HG02678 (cell line): Measurements from ENCODE around the gene NEGR1.

Experiments used
- ATAC-seq: cut with Tn5 transposase; IDR thresholded peaks from one replicate; pipeline ENCODE4 v1.9.1; 2021; ENCODE audit warnings: mild to moderate bottlenecking, moderate library complexity; ENCODE audit not compliant: unreplicated experiment

NEGR1 gene

GRCh38 chr1:72235062-72235461 lies 47.3 kb downstream of the NEGR1 start:
- ATAC-seq = no peak

- ATAC-seq = no peak
Measured at GRCh38 chr1:72230746-72231145, 51.6 kb downstream of the NEGR1 start.

- no peak for ATAC-seq
Measured at GRCh38 chr1:72229893-72230292, 52.4 kb downstream of the NEGR1 start.

DNA sequence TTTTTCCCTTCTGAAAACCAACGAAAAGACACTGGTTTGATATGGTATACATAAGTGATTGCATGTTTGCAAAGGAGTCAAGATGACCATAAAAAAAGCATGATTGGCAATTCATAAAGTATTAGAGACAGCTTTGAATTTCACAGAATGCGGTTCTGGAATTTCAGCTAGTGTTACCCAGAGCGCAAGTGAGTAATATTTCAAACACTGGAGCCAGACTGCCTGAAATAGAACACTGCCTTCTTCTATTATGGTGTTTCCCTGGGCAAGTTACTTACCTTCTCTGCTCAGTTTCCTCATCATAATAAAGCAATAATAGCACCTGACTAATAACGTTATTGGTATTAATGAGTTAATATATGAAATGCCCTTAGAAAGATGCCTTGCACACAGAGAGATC lies 54.7 kb downstream of the NEGR1 start:
- no peak for ATAC-seq

- no peak for ATAC-seq
Measured at GRCh38 chr1:72224506-72224905, 57.8 kb downstream of the NEGR1 start.

DNA sequence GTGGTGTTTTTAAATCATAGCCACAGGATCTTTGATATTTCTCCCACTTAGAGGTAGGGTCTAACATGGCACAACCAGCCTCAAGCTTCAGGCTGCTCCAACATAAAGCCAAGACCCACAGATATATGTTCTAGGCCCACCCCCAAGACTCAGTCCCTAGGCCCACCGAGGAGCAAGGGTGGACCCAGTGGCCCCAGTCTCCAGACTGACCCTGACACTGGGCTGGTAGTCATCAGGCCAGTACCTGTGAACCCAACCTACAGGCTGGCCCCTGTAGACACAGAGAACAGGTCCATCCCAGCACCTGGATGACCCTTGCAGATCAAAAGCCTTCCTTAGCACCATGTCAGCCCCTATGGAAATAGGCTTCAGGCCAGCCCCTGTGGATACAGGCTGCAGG lies 60.5 kb downstream of the NEGR1 start:
- ATAC-seq = no peak

DNA sequence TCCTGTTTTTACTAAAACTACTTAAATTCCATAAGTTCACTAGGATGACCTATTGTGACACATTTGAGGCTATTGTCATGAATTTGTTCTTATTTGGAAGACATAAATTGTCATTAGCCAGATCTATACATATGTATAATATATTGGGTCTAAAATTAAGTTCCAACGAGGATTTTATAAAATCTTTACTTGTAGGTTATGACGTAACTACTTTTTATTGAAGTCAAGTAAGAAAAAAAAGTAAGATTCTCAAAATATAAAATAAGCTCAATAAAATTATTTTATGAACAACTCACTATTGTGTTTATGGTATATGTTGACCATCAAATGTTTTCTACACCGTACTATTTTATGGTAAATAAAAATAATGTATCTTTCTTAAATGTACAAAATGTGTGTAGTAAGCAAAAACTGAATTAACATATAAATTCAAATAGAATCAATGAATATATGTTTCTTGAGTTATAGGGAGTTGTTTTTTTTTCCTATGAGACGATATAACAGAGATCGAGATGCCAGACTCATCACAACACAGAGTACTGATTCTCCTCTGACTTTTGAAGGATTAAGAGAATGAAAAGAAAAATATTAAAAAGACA lies 64.1 kb downstream of the NEGR1 start:
- ATAC-seq = no peak

GRCh38 chr1:72207059-72207458 lies 75.3 kb downstream of the NEGR1 start:
- ATAC-seq = no peak

- ATAC-seq = no peak
Measured at GRCh38 chr1:72202761-72203160, 79.6 kb downstream of the NEGR1 start.

DNA sequence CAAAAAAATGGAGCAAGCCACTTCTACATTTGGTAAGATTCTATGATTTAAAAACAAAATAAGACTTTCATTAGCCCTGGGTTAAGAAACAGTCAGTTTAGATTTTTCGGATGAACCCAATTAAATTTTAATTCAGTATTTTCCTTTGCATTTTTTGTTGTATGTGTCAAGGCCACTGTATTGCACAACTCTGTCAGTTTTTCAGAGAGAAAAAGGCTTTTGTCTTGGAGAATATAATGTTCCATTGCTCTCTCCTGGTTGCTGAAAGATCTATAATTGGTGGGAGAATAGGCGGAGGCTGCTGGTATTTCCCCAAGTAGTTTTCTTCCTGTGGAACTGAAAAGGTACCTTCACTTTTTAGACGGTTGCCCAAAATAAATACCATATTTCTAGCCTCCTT lies 84.6 kb downstream of the NEGR1 start:
- no peak for ATAC-seq

DNA sequence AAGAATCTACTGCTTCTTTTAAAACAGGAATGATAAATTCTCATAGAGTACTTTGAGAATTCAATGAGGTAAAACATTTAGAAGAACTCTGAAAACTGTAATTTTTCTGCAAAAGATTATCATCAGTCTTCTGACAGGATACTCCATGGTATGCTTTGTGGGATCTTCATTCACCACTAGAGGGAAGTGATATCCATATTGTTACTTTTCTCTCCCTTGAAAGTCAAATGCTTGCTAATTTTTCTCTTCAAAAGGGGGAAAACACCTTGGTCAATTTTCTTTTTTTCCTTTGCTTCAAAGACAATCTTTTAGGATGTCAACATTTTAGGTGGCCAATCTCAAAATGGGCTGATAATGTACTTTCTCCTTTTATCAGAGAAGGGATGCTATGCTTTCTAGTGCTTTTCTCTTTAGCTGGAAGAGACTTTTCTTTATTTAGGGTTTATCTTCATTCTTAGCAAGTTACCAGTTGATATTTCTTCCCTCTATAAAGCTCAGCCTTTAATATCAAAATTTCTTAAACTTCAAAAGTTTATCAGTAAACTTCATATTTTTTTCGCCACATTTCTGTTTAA lies 95.5 kb downstream of the NEGR1 start:
- no peak for ATAC-seq

DNA sequence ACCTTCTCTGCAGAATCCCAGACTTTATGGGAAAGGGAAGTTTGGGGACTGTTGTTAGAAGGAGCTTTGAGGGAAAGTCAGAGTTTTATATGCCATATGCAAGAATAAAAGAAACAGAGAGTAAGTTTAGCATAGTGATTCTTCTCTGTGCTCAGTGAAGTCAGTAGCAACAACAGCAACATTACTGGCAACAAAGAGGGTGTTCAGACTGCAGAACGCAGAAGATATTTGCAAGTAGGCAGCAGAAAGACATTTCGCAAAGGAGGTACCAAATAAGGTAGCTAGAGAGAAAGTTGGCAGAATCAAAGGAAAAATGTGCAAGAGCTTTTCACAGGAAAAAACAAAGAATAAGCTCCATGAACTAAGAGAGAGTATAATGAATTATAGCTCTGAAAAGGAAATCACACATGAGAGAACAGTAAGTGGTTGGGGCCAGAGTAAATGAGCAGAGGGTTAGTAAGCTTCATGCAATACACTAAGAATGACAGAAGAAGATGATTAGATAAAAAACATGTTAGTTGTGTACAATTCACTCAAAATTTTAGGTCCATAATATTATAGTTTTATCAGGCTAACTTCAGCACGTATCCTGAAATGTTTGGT lies 98.1 kb downstream of the NEGR1 start:
- ATAC-seq = no peak

- no peak for ATAC-seq
Measured at GRCh38 chr1:72182859-72183258, 99.5 kb downstream of the NEGR1 start.

- no peak for ATAC-seq
Measured at GRCh38 chr1:72178266-72178665, 104.1 kb downstream of the NEGR1 start.

GRCh38 chr1:72177711-72178110 lies 104.6 kb downstream of the NEGR1 start:
- no peak for ATAC-seq

DNA sequence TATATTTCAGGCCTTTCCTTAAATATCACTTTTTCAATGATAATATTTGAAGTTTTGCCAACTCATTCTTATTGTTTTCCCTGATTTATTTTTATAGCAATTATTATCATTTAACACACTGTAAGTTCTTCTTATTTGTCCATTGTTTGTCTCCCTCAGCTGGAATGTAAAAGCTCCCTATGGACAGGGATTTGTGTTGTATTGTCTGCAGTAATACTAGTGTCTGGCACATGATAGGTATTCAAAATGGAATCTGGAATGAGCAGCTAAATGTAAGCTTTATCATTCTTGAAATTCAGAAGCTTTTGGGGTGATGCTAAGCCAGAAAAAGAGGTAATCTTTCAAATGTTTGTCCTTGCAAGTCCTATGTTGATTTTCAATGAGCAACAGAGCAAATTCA lies 112.1 kb downstream of the NEGR1 start:
- no peak for ATAC-seq

GRCh38 chr1:72166426-72166825 lies 115.9 kb downstream of the NEGR1 start:
- ATAC-seq = no peak

DNA sequence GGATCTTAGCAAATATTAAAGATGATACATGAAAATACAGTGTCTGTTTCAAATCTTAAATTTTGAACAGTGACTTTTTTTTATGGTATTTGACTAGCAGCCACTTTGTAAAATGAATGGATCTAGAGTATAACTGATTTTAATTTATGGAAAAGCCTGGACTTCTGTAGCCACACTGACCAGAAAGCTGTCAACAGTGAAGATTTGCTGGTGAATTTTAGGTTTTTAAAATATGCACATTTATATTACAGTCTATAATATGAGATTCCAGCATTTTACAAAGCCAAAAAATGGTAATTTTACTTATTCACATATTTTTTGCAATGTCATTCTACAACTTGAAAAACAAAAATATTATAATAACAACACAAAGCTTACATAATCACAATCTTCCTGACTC lies 131.8 kb downstream of the NEGR1 start:
- no peak for ATAC-seq

GRCh38 chr1:72141875-72142274 lies 140.5 kb downstream of the NEGR1 start:
- ATAC-seq = no peak

GRCh38 chr1:72140222-72140621 lies 142.1 kb downstream of the NEGR1 start:
- ATAC-seq = no peak

- no peak for ATAC-seq
Measured at GRCh38 chr1:72137656-72138055, 144.7 kb downstream of the NEGR1 start.

- ATAC-seq = no peak
Measured at GRCh38 chr1:72129869-72130268, 152.5 kb downstream of the NEGR1 start.
